Memory B cell (primary cell): ENCODE results near the gene TMPRSS3.

ENCODE experiments used
- ATAC-seq: fragments of 150-1000 bp; cut with Tn5 transposase; 2 replicates; pipeline ENCODE4 v1.10.0; 2021; ENCODE audit warnings: low read depth, mild to moderate bottlenecking, moderate library complexity
- DNase-seq, 2 donors: peaks; one replicate each; pipeline ENCODE4 v3.0.0; 2022; ENCODE audit warnings: low spot score in 2 of 2
- H3K27ac Mint-ChIP-seq: one replicate; pipeline ENCODE4 v1.8.0; 2022; ENCODE audit warnings: mild to moderate bottlenecking, moderate library complexity, mixed read lengths
- H3K27me3 Mint-ChIP-seq: one replicate; pipeline ENCODE4 v1.8.0; 2022; ENCODE audit warnings: mixed read lengths
- H3K36me3 Mint-ChIP-seq: one replicate; pipeline ENCODE4 v1.8.0; 2022; ENCODE audit warnings: mild to moderate bottlenecking, mixed read lengths
- H3K4me1 Mint-ChIP-seq: one replicate; pipeline ENCODE4 v1.8.0; 2022; ENCODE audit warnings: mixed read lengths
- H3K4me3 Mint-ChIP-seq: one replicate; pipeline ENCODE4 v1.8.0; 2022; ENCODE audit warnings: mild to moderate bottlenecking, moderate library complexity, mixed read lengths
- H3K9me3 Mint-ChIP-seq: one replicate; pipeline ENCODE4 v1.8.0; 2022; ENCODE audit warnings: mixed read lengths

Gene TMPRSS3

DNA sequence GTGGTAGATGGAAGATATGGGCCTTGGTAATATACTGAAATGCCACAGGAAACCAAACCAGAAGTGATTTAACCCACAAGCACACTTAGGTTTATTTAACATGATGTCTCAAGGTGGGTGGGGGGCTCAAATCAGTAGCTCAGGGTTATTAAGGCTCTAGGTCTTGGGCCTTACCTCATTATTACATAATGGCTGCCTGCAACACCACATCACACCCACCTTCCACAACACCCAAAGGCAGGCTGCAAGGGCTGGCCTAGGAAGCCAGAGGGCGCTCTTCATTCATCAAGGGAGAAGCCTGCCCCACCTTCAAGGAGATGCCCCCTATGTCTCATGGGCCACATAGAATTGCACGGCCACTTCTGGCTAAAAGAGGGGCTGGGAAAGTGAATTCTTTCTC lies 35.5 kb downstream of the TMPRSS3 start:
- DNase-seq (no peak), ATAC-seq (no peak)
- Mint-ChIP-seq H3K27me3 (peaks cover 28% of the 10 kb centered on the region), H3K4me3 (no peak overlapping the region), H3K9me3 (peaks cover 2% of the 10 kb centered on the region), H3K27ac (no peak overlapping the region), H3K4me1 (no peaks in the 10 kb centered on the region), H3K36me3 (no peaks in the 10 kb centered on the region)

DNA sequence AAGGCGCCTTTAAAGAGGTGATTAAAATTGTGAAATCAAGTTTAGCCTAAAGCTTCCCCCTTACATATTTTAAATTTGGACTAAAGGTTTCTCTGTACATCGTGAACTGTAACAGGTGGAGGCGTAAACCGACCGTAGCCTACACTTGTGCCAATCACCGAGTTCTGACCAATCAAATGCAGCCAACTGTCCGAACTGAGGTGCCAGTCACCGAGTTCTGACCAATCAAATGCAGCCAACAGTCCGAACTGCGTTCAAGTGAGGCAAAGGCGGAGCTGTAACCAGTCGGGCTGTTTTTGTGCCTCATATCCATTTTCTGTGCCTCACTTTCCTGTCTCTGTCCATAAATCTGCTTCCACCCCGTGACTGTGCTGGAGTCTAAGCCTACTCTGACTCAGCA lies 36.9 kb downstream of the TMPRSS3 start:
- Mint-ChIP-seq H3K27me3 (peaks cover 30% of the 10 kb centered on the region), H3K27ac (no peak overlapping the region), H3K9me3 (peaks cover 8% of the 10 kb centered on the region), H3K36me3 (peaks cover 4% of the 10 kb centered on the region), H3K4me3 (no peak overlapping the region), H3K4me1 (no peaks in the 10 kb centered on the region)
- DNase-seq: no peak
- no peak for ATAC-seq

- Mint-ChIP-seq H3K27ac (no peak overlapping the region), H3K36me3 (peaks cover 9% of the 10 kb centered on the region), H3K9me3 (peaks cover 13% of the 10 kb centered on the region), H3K27me3 (peaks cover 34% of the 10 kb centered on the region), H3K4me3 (no peak overlapping the region), H3K4me1 (peaks cover 3% of the 10 kb centered on the region)
- no peak for ATAC-seq
- no peak for DNase-seq
These were observed 37.6 kb downstream of the TMPRSS3 start for GRCh38 chr21:42358261-42358660.

DNA sequence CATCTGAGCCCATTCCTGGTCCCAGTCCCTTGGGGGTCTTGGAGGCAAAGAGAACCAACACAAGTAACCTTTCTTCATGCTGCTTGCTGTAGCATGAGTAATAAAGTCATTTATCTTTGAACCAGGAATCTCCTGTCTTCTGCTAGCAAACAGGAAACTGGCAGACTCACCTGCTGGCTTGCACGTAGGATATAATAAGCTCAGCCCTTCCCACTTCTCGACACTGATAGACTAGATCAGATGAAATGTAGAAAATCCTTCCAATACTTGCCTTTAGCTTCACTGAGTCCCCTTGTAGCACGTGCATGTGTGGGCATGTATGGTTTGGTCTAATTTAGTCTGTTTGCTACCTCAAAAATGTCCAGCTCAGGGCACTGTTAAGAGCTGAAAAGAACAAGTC lies 38.5 kb downstream of the TMPRSS3 start:
- no peak overlapping the region for H3K27ac Mint-ChIP-seq
- peaks cover 5% of the 10 kb centered on the region for H3K4me1 Mint-ChIP-seq
- ATAC-seq: no peak
- H3K27me3 Mint-ChIP-seq: peaks cover 42% of the 10 kb centered on the region
- no peak overlapping the region for H3K4me3 Mint-ChIP-seq
- no peak for DNase-seq
- H3K36me3 Mint-ChIP-seq: peaks cover 10% of the 10 kb centered on the region
- peaks cover 16% of the 10 kb centered on the region for H3K9me3 Mint-ChIP-seq

GRCh38 chr21:42356650-42357049 lies 39.2 kb downstream of the TMPRSS3 start:
- peaks cover 39% of the 10 kb centered on the region for H3K27me3 Mint-ChIP-seq
- H3K4me1 Mint-ChIP-seq: peaks cover 5% of the 10 kb centered on the region
- H3K27ac Mint-ChIP-seq: no peak overlapping the region
- peaks cover 16% of the 10 kb centered on the region for H3K9me3 Mint-ChIP-seq
- H3K36me3 Mint-ChIP-seq: peaks cover 10% of the 10 kb centered on the region
- ATAC-seq (no peak), DNase-seq (no peak)
- H3K4me3 Mint-ChIP-seq: no peak overlapping the region

DNA sequence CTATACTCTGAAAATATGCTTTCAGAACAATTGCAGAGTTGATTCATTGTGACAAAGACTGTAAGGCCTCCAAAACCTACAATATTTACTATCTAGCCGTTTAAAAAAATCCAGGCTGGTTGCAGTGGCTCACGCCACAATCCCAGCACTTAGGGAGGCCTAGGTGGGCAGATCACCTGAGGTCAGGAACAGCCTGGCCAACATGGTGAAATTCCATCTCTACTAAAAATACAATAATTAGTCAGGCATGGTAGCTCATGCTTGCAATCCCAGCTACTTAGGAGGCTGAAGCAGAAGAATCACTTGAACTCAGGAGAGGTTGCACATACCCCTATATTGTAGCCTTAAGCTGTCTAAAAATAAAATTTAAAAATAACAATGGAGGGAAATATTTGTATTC lies 39.8 kb downstream of the TMPRSS3 start:
- DNase-seq: no peak
- ATAC-seq: no peak
- peaks cover 39% of the 10 kb centered on the region for H3K27me3 Mint-ChIP-seq
- H3K27ac Mint-ChIP-seq: no peak overlapping the region
- no peak overlapping the region for H3K4me3 Mint-ChIP-seq
- H3K36me3 Mint-ChIP-seq: peaks cover 10% of the 10 kb centered on the region
- H3K9me3 Mint-ChIP-seq: peaks cover 16% of the 10 kb centered on the region
- peaks cover 5% of the 10 kb centered on the region for H3K4me1 Mint-ChIP-seq

DNA sequence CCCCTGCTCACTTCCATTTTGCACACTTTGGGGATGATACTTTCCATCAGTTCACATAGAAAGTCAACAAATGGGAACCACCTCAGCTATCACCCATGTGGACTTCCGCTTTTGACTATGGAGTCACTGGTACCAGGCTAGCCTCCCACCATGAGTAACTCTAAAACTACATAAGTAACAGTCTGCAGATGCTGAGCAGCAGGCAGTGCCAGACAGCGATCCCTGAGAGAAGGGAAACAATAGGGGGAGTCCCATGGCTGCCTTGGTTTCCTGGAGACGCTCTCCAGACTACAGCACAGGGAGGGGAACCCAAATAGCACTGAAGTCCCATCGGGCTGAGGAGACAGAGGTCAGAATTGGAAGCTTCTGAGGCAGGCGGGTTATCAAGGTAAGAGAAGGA lies 42.2 kb downstream of the TMPRSS3 start:
- H3K4me1 Mint-ChIP-seq: peaks cover 5% of the 10 kb centered on the region
- H3K4me3 Mint-ChIP-seq: no peak overlapping the region
- H3K27ac Mint-ChIP-seq: no peak overlapping the region
- no peak for DNase-seq
- peaks cover 10% of the 10 kb centered on the region for H3K36me3 Mint-ChIP-seq
- H3K9me3 Mint-ChIP-seq: peaks cover 16% of the 10 kb centered on the region
- peaks cover 38% of the 10 kb centered on the region for H3K27me3 Mint-ChIP-seq
- ATAC-seq: no peak

DNA sequence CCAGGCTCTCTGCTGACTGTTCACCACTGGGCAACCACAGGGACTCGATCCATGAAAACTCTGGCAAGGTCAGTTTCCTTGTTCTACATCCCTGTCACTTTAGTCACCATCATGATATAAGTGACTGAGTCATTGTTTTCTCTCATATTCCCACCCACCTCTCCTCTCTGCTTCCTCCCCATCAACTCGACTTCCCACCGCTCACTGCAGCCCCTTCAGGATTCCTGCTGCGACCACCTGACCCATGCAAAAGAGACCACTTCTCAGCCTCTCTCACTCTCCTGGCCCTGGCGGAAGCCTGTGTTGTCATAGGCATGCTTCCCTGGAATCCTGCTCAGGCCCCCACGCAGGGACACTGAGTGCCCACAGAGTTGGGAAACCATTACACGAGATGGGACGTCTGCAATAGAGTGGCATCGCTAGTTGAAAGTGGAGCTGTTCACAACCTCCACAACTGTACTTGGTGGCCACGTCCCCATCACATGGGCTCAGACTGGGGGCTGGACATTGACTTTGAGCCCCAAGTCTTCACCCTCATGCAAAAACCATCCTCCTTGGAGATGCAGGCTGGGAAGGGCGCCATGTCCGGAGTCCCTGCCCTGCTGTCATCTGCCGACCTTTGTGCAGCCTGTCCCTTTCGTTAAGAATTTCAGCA lies 43.3 kb downstream of the TMPRSS3 start:
- peaks cover 10% of the 10 kb centered on the region for H3K36me3 Mint-ChIP-seq
- peaks cover 30% of the 10 kb centered on the region for H3K27me3 Mint-ChIP-seq
- ATAC-seq: no peak
- no peak overlapping the region for H3K27ac Mint-ChIP-seq
- peaks cover 16% of the 10 kb centered on the region for H3K9me3 Mint-ChIP-seq
- no peak overlapping the region for H3K4me3 Mint-ChIP-seq
- peaks cover 5% of the 10 kb centered on the region for H3K4me1 Mint-ChIP-seq
- no peak for DNase-seq

- no peak overlapping the region for H3K27ac Mint-ChIP-seq
- peaks cover 14% of the 10 kb centered on the region for H3K9me3 Mint-ChIP-seq
- peaks cover 5% of the 10 kb centered on the region for H3K4me1 Mint-ChIP-seq
- no peak overlapping the region for H3K4me3 Mint-ChIP-seq
- peaks cover 24% of the 10 kb centered on the region for H3K27me3 Mint-ChIP-seq
- H3K36me3 Mint-ChIP-seq: peaks cover 10% of the 10 kb centered on the region
- DNase-seq (no peak), ATAC-seq (no peak)
These were observed 44.0 kb downstream of the TMPRSS3 start for GRCh38 chr21:42351626-42352440.

- H3K36me3 Mint-ChIP-seq: peaks cover 10% of the 10 kb centered on the region
- no peak within 1 kb of the TSS for H3K4me3 Mint-ChIP-seq
- H3K4me1 Mint-ChIP-seq: peaks cover 5% of the 10 kb centered on the region
- no peak for DNase-seq
- H3K9me3 Mint-ChIP-seq: peaks cover 14% of the 10 kb centered on the region
- no peak within 1 kb of the TSS for H3K27ac Mint-ChIP-seq
- peaks cover 23% of the 10 kb centered on the region for H3K27me3 Mint-ChIP-seq
- ATAC-seq: no peak
These were observed 44.9 kb downstream of the TMPRSS3 start, which contains the start of gene TFF2 for GRCh38 chr21:42350927-42351426. TSS of gene TFF2 (minus strand) at chr21:42350994. CDS start at chr21:42350957, 37 bp downstream.

DNA sequence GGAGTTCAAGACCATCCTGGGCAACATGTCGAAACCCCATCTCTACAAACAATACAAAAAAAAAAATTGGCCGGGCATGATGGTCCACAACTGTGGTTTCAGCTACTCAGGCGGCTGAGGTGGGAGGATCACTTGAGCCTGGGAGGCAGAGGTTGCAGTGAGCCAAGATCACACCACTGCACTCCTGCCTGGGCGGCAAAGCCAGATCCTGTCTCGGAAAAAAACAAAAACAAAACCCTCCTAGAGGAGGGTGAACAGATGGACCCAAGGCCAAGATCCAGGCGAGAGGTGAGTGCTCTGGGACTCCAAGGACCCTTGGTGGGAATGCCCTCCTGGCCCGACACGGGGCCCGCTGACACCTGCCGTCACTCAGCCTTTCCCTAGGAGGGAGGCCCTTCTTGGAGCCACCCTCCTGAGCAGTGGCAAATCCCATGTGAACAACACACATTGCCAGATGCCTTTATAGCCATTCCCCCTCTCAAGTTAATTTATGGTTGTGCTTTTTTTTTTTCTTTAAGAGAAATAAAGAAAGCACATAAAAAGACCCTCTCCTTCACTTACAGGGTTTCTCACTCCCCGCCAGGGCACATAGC lies 45.4 kb downstream of the TMPRSS3 start:
- ATAC-seq (no peak), DNase-seq (no peak)
- no peak overlapping the region for H3K27ac Mint-ChIP-seq
- peaks cover 23% of the 10 kb centered on the region for H3K27me3 Mint-ChIP-seq
- H3K4me3 Mint-ChIP-seq: no peak overlapping the region
- H3K4me1 Mint-ChIP-seq: peaks cover 5% of the 10 kb centered on the region
- peaks cover 10% of the 10 kb centered on the region for H3K36me3 Mint-ChIP-seq
- peaks cover 14% of the 10 kb centered on the region for H3K9me3 Mint-ChIP-seq

DNA sequence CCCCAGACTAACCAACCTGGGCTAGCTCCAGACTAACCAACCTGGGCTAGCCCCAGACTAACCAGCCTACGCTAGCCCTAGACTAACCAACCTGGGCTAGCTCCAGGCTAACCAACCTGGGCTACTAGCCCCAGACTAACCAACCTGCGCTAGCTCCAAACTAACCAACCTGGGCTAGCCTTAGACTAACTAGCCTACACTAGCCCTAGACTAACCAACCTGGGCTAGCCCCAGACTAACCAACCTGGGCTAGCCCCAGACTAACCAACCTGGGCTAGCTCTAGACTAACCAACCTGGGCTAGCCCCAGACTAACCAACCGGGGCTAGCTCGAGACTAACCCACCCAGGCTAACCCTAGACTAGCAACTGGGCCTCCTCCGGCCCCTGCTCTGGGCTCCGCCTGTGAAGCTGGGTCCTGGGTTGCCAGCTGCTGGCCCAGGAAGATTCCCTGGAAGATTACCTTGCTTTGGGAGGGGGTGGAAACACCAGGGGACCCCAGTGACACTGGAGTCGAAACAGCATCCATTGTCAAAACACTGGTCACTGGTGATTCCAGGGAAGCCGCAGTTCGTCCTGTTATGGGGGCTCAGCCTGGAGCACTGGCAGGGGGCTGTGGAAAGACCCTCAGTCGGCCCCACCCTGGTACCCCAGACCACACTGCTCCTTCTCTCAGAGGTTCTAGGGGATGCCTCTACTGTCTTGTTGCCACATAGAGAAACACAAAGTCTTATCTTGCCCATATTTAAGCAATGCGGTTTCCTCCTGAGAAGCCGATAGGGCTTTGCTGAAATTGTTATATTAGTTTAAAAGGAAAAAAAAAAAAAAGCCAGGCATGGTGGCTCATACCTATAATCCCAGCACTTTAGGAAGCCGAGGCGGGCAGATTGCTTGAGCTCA lies 46.2 kb downstream of the TMPRSS3 start:
- Mint-ChIP-seq H3K4me3 (no peak overlapping the region), H3K27ac (no peak overlapping the region)
- no peak for ATAC-seq

DNA sequence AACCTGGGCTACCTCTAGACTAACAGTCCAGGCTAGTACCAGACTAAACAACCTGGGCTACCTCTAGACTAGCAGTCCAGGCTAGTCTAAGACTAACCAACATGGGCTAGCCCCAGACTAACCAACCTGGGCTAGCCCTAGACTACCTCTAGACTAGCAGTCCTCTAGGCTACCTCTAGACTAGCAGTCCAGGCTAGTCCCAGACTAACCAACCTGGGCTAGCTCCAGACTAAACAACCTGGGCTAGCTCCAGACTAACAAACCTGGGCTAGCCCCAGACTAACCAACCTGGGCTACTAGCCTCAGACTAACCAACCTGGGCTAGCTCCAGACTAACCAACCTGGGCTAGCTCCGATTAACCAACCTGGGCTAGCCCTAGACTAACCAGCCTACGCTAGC lies 47.1 kb downstream of the TMPRSS3 start:
- no peak overlapping the region for H3K27ac Mint-ChIP-seq
- peaks cover 16% of the 10 kb centered on the region for H3K27me3 Mint-ChIP-seq
- peaks cover 5% of the 10 kb centered on the region for H3K4me1 Mint-ChIP-seq
- DNase-seq: no peak
- ATAC-seq: no peak
- H3K9me3 Mint-ChIP-seq: peaks cover 7% of the 10 kb centered on the region
- H3K4me3 Mint-ChIP-seq: no peak overlapping the region
- H3K36me3 Mint-ChIP-seq: peaks cover 5% of the 10 kb centered on the region

More for the DNA sequence above, 46.2 kb downstream of the TMPRSS3 start:
- H3K27me3 Mint-ChIP-seq: peaks cover 21% of the 10 kb centered on the region
- DNase-seq: no peak
- peaks cover 9% of the 10 kb centered on the region for H3K36me3 Mint-ChIP-seq
- H3K4me1 Mint-ChIP-seq: peaks cover 5% of the 10 kb centered on the region
- peaks cover 11% of the 10 kb centered on the region for H3K9me3 Mint-ChIP-seq
